ENCODE measurements around the gene GEMIN2.

DNA sequence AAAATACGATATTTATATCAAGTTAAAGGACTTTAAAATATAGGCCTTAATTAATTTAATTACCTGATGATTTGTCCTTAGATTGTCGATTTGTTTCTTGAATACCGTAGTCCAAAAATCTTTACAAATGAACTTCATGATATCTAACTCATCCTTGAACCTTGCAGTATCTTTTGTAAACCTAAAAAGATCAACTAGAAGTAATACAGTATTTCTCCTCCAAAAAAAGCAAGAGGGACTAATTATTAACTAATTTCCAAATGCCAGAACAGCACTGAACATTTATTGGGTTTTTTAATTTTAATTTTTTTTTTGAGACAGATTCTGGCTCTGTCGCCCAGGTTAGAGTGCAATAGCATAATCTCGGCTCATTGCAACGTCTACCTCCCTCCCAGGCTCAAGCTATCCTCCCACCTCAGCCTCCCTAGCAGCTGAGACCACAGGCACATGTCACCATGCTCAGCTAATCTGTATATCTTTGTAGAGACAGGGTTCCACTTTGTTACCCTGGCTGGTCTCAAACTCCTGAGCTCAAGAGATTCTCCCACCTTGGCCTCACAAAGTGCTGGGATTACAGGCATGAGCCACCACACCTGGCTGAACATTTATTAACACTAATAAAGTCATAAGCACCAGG is 44.2 kb downstream of the GEMIN2 start:
- TF ChIP-seq, protein P1, sequence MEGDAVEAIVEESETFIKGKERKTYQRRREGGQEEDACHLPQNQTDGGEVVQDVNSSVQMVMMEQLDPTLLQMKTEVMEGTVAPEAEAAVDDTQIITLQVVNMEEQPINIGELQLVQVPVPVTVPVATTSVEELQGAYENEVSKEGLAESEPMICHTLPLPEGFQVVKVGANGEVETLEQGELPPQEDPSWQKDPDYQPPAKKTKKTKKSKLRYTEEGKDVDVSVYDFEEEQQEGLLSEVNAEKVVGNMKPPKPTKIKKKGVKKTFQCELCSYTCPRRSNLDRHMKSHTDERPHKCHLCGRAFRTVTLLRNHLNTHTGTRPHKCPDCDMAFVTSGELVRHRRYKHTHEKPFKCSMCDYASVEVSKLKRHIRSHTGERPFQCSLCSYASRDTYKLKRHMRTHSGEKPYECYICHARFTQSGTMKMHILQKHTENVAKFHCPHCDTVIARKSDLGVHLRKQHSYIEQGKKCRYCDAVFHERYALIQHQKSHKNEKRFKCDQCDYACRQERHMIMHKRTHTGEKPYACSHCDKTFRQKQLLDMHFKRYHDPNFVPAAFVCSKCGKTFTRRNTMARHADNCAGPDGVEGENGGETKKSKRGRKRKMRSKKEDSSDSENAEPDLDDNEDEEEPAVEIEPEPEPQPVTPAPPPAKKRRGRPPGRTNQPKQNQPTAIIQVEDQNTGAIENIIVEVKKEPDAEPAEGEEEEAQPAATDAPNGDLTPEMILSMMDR (IDR thresholded peaks at IDR 0.05): no peak
- TF ChIP-seq ZFX (IDR thresholded peaks at IDR 0.05; ENCODE audit: borderline replicate concordance): no peak

All from 22Rv1 (cell line).